Lung (tissue), 16 donors: ENCODE results near the gene C1QTNF6. TPM values are rescaled to one million over a fixed set of nuclear protein-coding genes. Genes with fewer than 3 reads are reported as not detected.

ENCODE experiments used
- ATAC-seq: fragments of 200-7000 bp; cut with Tn5 transposase; one replicate; pipeline ENCODE4 v1.9.1; 2020; ENCODE audit warnings: moderate number of reproducible peaks; ENCODE audit not compliant: insufficient read depth, low FRiP score
- DNase-seq, 3 donors: peaks; one replicate each; pipeline ENCODE4 v3.0.0-alpha.2; 2013 to 2017
- H3K27ac ChIP-seq, 2 donors: one replicate each; pipeline ENCODE4 v1.5.1; 2013; ENCODE audit warnings: mild to moderate bottlenecking in 2 of 2, moderate library complexity in 2 of 2, control low read depth in 1 of 2, inconsistent platforms in 1 of 2, low read depth in 1 of 2, low read length in 1 of 2
- H3K27me3 ChIP-seq, 3 donors: one replicate each; pipeline ENCODE4 v1.5.1; 2013; ENCODE audit warnings: low read length in 2 of 3; ENCODE audit not compliant: control insufficient read depth in 3 of 3, insufficient read depth in 3 of 3
- H3K36me3 ChIP-seq, 4 donors: one replicate each; pipeline ENCODE4 v1.5.1; 2013; ENCODE audit warnings: low read length in 4 of 4, mild to moderate bottlenecking in 1 of 4, moderate library complexity in 1 of 4; ENCODE audit not compliant: control insufficient read depth in 4 of 4, insufficient read depth in 4 of 4
- H3K4me1 ChIP-seq, 5 donors: one replicate each; pipeline ENCODE4 v1.5.1; 2013; ENCODE audit warnings: low read length in 5 of 5, mild to moderate bottlenecking in 2 of 5, moderate library complexity in 1 of 5; ENCODE audit not compliant: control insufficient read depth in 5 of 5, insufficient read depth in 5 of 5
- H3K4me3 ChIP-seq: one replicate; pipeline ENCODE4 v1.5.1; 2013; ENCODE audit warnings: mild to moderate bottlenecking, control low read depth, moderate library complexity
- H3K9ac ChIP-seq, 2 donors: one replicate each; pipeline ENCODE4 v1.5.1; 2013; ENCODE audit warnings: low read length in 2 of 2, control low read depth in 1 of 2; ENCODE audit not compliant: insufficient read depth in 1 of 2
- H3K9me3 ChIP-seq, 4 donors: one replicate each; pipeline ENCODE4 v1.5.1; 2013; ENCODE audit warnings: low read length in 3 of 4, mild to moderate bottlenecking in 1 of 4, moderate library complexity in 1 of 4; ENCODE audit not compliant: control insufficient read depth in 4 of 4, insufficient read depth in 3 of 4
- CTCF ChIP-seq: IDR thresholded peaks from 2 replicates; pipeline ENCODE4 v1.5.1; 2012; ENCODE audit warnings: mild to moderate bottlenecking; ENCODE audit errors: control extremely low read depth, extremely low read depth
- WGBS, 2 donors: extraction: QIAGEN DNeasy Blood & Tissue Kit; methylation state at CpG; one replicate each; pipeline ENCODE4 v1.1.7; 2013; 5-methylcytosine and 5-hydroxymethylcytosine counted together
- long read RNA-seq, 5 donors: transcript quantifications; one replicate each; lab custom pipeline, GENCODE V29; 2026
- polyA plus RNA-seq, 2 donors: library from polyadenylated mRNA; stranded (reverse); fragments of 200-250 nt; gene quantifications; one replicate each; pipeline ENCODE4 v1.2.1, GENCODE V29; 2013
- total RNA-seq, 2 donors: library from RNA; depleted of rRNA in 1 of 2; stranded (reverse); fragments of >200 nt in 1 of 2; gene quantifications; one replicate each; pipeline ENCODE4 v1.2.1, GENCODE V29; 2014 to 2021
- donor health status: control.
- donor health status: control.
- donor health status: Bipolar disorder and iron deficiency.
- donor health status: healthy.
- donor health status: DM: yes; HTN: yes; CAD: no.

C1QTNF6 gene
- total RNA-seq (10 to 100 TPM in 1 of 2 donors, 1 to 10 TPM in 1; 4.4 to 14.0 TPM), polyA plus RNA-seq (1 to 10 TPM; 3.8 to 4.3 TPM)
- long read RNA-seq, donor 1, partial matches to known transcripts: 0 of 5 reads
- long read RNA-seq, donor 1, other reads (novel, unspliced or antisense): 0 of 5 reads
- long read RNA-seq, donor 2, partial matches to known transcripts: 9 of 14 reads
- long read RNA-seq, donor 2, other reads (novel, unspliced or antisense): 0 of 14 reads
- long read RNA-seq, donor 3: 0 reads
- long read RNA-seq, donor 4, partial matches to known transcripts: 0 of 2 reads
- long read RNA-seq, donor 4, other reads (novel, unspliced or antisense): 0 of 2 reads
- long read RNA-seq, donor 5, transcript C1QTNF6-201 (3 exons, 2,934 nt): major isoform, 11 of 12 reads
- long read RNA-seq, donor 5, partial matches to known transcripts: 0 of 12 reads
- long read RNA-seq, donor 5, other reads (novel, unspliced or antisense): 0 of 12 reads

- peak; percentile 20 for ATAC-seq
- Histone ChIP-seq H3K9ac (peak within 1 kb of the TSS; percentile 48 to 69), H3K9me3 (no peaks in the 10 kb centered on the region), H3K27me3 (no peaks in the 10 kb centered on the region), H3K4me3 (no peak within 1 kb of the TSS), H3K36me3 (peaks cover 0 to 1% (median 0%) of the 10 kb centered on the region in 4 donors), H3K27ac (peak within 1 kb of the TSS; percentile 64 to 68), H3K4me1 (peaks cover 6 to 38% (median 11%) of the 10 kb centered on the region in 5 donors)
- peak; percentile 85 to 94 (median 92) for DNase-seq
- WGBS, 2 donors: 34 to 59% methylated on average over 15 to 16 of the region's 17 CpGs
- no peak for TF ChIP-seq CTCF
Measured at GRCh38 chr22:37187891-37188761, at the start of gene C1QTNF6. Gene C1QTNF6, minus strand, starts transcription at chr22:37188247. Its CDS starts 34 bp downstream, at chr22:37188213.

GRCh38 chr22:37235897-37236607 is 48.0 kb upstream of the C1QTNF6 start:
- H3K27ac ChIP-seq: no peak overlapping the region

More at GRCh38 chr22:37235897-37236607, 48.0 kb upstream of the C1QTNF6 start:
- peaks cover 0 to 2% (median 0%) of the 10 kb centered on the region in 5 donors for H3K4me1 ChIP-seq
- DNase-seq: no peak
- WGBS, 2 donors: 66 to 80% methylated on average over 3 of the region's 3 CpGs
- no peak for ATAC-seq
- H3K9ac ChIP-seq: no peak overlapping the region
- peaks cover 0 to 4% (median 0%) of the 10 kb centered on the region in 4 donors for H3K36me3 ChIP-seq
- peaks cover 0 to 2% (median 0%) of the 10 kb centered on the region in 4 donors for H3K9me3 ChIP-seq
- no peak for TF ChIP-seq CTCF
- no peaks in the 10 kb centered on the region for H3K27me3 ChIP-seq
- no peak overlapping the region for H3K4me3 ChIP-seq
